WTC11 (cell line): ENCODE results near the gene CCBE1. TPM values are rescaled to one million over a fixed set of nuclear protein-coding genes. Genes with fewer than 3 reads are reported as not detected.

ENCODE experiments used
- ATAC-seq: fragments of 200-7000 bp; cut with Tn5 transposase; 2 replicates; pipeline ENCODE4 v1.10.0; 2021; ENCODE audit warnings: mild to moderate bottlenecking, moderate library complexity
- CTCF ChIA-PET: fragments of 300-600 bp; sonication (Branson Sonifier 250); formaldehyde crosslinking; loops from one replicate; lab custom pipeline; 2021; ENCODE audit warnings: antibody characterized with exemption; lab: Charles Lee
- POLR2A ChIA-PET: fragments of 350-600 bp; sonication (Branson Sonifier 250); formaldehyde crosslinking; loops from one replicate; lab custom pipeline; 2021; ENCODE audit warnings: antibody characterized with exemption; lab: Charles Lee
- DNase-seq: peaks from one replicate; pipeline ENCODE4 v3.0.0; 2021; ENCODE audit warnings: low spot score
- H3K27ac Mint-ChIP-seq: 2 replicates; pipeline ENCODE4 v1.8.0; 2021; ENCODE audit warnings: mixed read lengths
- H3K27me3 Mint-ChIP-seq: 2 replicates; pipeline ENCODE4 v1.8.0; 2021; ENCODE audit warnings: low read depth, mild to moderate bottlenecking, moderate library complexity, mixed read lengths
- H3K36me3 Mint-ChIP-seq: 2 replicates; pipeline ENCODE4 v1.8.0; 2021; ENCODE audit warnings: mixed read lengths
- H3K4me1 Mint-ChIP-seq: 2 replicates; pipeline ENCODE4 v1.8.0; 2022; ENCODE audit warnings: mixed read lengths
- H3K4me3 Mint-ChIP-seq: 2 replicates; pipeline ENCODE4 v1.8.0; 2021; ENCODE audit warnings: mild to moderate bottlenecking, moderate library complexity, mixed read lengths
- H3K9me3 Mint-ChIP-seq: 2 replicates; pipeline ENCODE4 v1.8.0; 2021; ENCODE audit warnings: mixed read lengths
- ATF2 ChIP-seq: sonication (generic); formaldehyde crosslinking; IDR thresholded peaks from 2 replicates; pipeline ENCODE4 v1.8.1; 2022; ENCODE audit warnings: low read depth, missing genetic modification reagents, borderline replicate concordance
- FOXK1 ChIP-seq: sonication (generic); formaldehyde crosslinking; IDR thresholded peaks from 2 replicates; pipeline ENCODE4 v1.8.0; 2022; ENCODE audit warnings: mild to moderate bottlenecking, moderate library complexity, missing genetic modification reagents
- GTF2I ChIP-seq: fragments of 250-450 bp; sonication (Bioruptor Pico); conservative IDR thresholded peaks from 2 replicates; pipeline ENCODE4 v1.4.0; 2021; ENCODE audit warnings: mild to moderate bottlenecking
- HMGA2 ChIP-seq: fragments of 250-450 bp; sonication (Bioruptor Pico); IDR thresholded peaks from 2 replicates; pipeline ENCODE4 v1.4.0; 2021; ENCODE audit warnings: mild to moderate bottlenecking, moderate library complexity
- IRF1 ChIP-seq: sonication (generic); formaldehyde crosslinking; IDR thresholded peaks from 2 replicates; pipeline ENCODE4 v1.8.0; 2023; ENCODE audit warnings: missing genetic modification reagents
- JAZF1 ChIP-seq: fragments of 250-450 bp; sonication (Bioruptor Pico); IDR thresholded peaks from 2 replicates; pipeline ENCODE4 v1.9.0; 2021; ENCODE audit warnings: moderate library complexity, mild to moderate bottlenecking, inconsistent platforms
- JUN ChIP-seq: sonication (generic); formaldehyde crosslinking; IDR thresholded peaks from 2 replicates; pipeline ENCODE4 v1.8.0; 2023; ENCODE audit warnings: mild to moderate bottlenecking, missing genetic modification reagents
- KAT7 ChIP-seq: sonication (generic); formaldehyde crosslinking; IDR thresholded peaks from 2 replicates; pipeline ENCODE4 v1.8.1; 2023; ENCODE audit warnings: missing genetic modification reagents, mild to moderate bottlenecking, borderline replicate concordance
- MLX ChIP-seq: sonication (generic); formaldehyde crosslinking; IDR thresholded peaks from 2 replicates; pipeline ENCODE4 v1.8.1; 2023; ENCODE audit warnings: mild to moderate bottlenecking, missing genetic modification reagents, moderate library complexity
- NFYB ChIP-seq: sonication (generic); formaldehyde crosslinking; conservative IDR thresholded peaks from 2 replicates; pipeline ENCODE4 v1.8.0; 2022; ENCODE audit warnings: low read depth, missing genetic modification reagents
- NR2C2 ChIP-seq: sonication (generic); formaldehyde crosslinking; IDR thresholded peaks from 2 replicates; pipeline ENCODE4 v1.8.0; 2022; ENCODE audit warnings: mild to moderate bottlenecking, missing genetic modification reagents
- OVOL2 ChIP-seq: fragments of 250-450 bp; sonication (Bioruptor Pico); IDR thresholded peaks from 2 replicates; pipeline ENCODE4 v1.9.0; 2021; ENCODE audit warnings: mild to moderate bottlenecking, borderline replicate concordance
- RELA ChIP-seq: sonication (generic); formaldehyde crosslinking; IDR thresholded peaks from 2 replicates; pipeline ENCODE4 v1.8.1; 2022; ENCODE audit warnings: missing genetic modification reagents, mild to moderate bottlenecking, borderline replicate concordance
- SOX15 ChIP-seq: fragments of 250-450 bp; sonication (Bioruptor Pico); IDR thresholded peaks from 2 replicates; pipeline ENCODE4 v1.9.0; 2021; ENCODE audit warnings: mild to moderate bottlenecking
- SP1 ChIP-seq: sonication (generic); formaldehyde crosslinking; conservative IDR thresholded peaks from 2 replicates; pipeline ENCODE4 v1.8.1; 2022; ENCODE audit warnings: missing genetic modification reagents
- TCF7 ChIP-seq: sonication (generic); formaldehyde crosslinking; IDR thresholded peaks from 2 replicates; pipeline ENCODE4 v1.8.0; 2022; ENCODE audit warnings: mild to moderate bottlenecking, low read depth, missing genetic modification reagents, moderate library complexity
- TEAD4 ChIP-seq: sonication (generic); formaldehyde crosslinking; IDR thresholded peaks from 2 replicates; pipeline ENCODE4 v1.8.0; 2022; ENCODE audit warnings: mild to moderate bottlenecking, missing genetic modification reagents
- USF2 ChIP-seq: sonication (generic); formaldehyde crosslinking; IDR thresholded peaks from 2 replicates; pipeline ENCODE4 v1.8.1; 2023; ENCODE audit warnings: mild to moderate bottlenecking, missing genetic modification reagents, moderate library complexity
- ZBTB21 ChIP-seq: sonication (generic); formaldehyde crosslinking; IDR thresholded peaks from 2 replicates; pipeline ENCODE4 v1.8.1; 2023; ENCODE audit warnings: mild to moderate bottlenecking, missing genetic modification reagents, borderline replicate concordance
- ZMAT4 ChIP-seq: fragments of 250-450 bp; sonication (Bioruptor Pico); IDR thresholded peaks from 2 replicates; pipeline ENCODE4 v1.9.0; 2021; ENCODE audit warnings: mild to moderate bottlenecking
- ZNF121 ChIP-seq: sonication (generic); formaldehyde crosslinking; IDR thresholded peaks from 2 replicates; pipeline ENCODE4 v1.8.0; 2023; ENCODE audit warnings: missing genetic modification reagents
- ZNF138 ChIP-seq: sonication (generic); formaldehyde crosslinking; conservative IDR thresholded peaks from 2 replicates; pipeline ENCODE4 v1.8.1; 2022; ENCODE audit warnings: mild to moderate bottlenecking, moderate library complexity, missing genetic modification reagents
- ZNF317 ChIP-seq: sonication (generic); formaldehyde crosslinking; IDR thresholded peaks from 2 replicates; pipeline ENCODE4 v1.8.1; 2023; ENCODE audit warnings: low read depth, mild to moderate bottlenecking, moderate library complexity, missing genetic modification reagents, borderline replicate concordance
- ZNF512 ChIP-seq: sonication (generic); formaldehyde crosslinking; IDR thresholded peaks from 2 replicates; pipeline ENCODE4 v1.8.1; 2022; ENCODE audit warnings: missing genetic modification reagents, borderline replicate concordance
- ZSCAN18 ChIP-seq: fragments of 250-450 bp; sonication (Bioruptor Pico); IDR thresholded peaks from 2 replicates; pipeline ENCODE4 v2.1.2; 2022; ENCODE audit warnings: mild to moderate bottlenecking, moderate library complexity
- total RNA-seq: library from RNA; stranded (reverse); gene quantifications from 3 replicates; pipeline ENCODE4 v1.2.3, GENCODE V29; 2021

Gene CCBE1
- total RNA-seq, 1 experiment from 2014 or later, result 9.7 TPM

- Mint-ChIP-seq H3K27me3 (no peaks in the 10 kb centered on the region; the same call in 1 of the 2 replicates), H3K27ac (no peak overlapping the region), H3K4me1 (no peaks in the 10 kb centered on the region), H3K36me3 (no peaks in the 10 kb centered on the region), H3K4me3 (no peak overlapping the region), H3K9me3 (no peaks in the 10 kb centered on the region)
- ChIA-PET CTCF (interaction anchor here (0.6 to 1.6 kb wide), 3 partner anchors 90 to 212 kb away, joined by 3 read pairs; partner anchors contain the start of gene CCBE1), POLR2A (no interaction called here)
- TF ChIP-seq JUN (CRISPR knock-in tag), result no peak
- TF ChIP-seq NFYB (CRISPR knock-in tag), result no peak
- TF ChIP-seq ZNF138 (CRISPR knock-in tag), result no peak
- no peak for TF ChIP-seq HMGA2
- TF ChIP-seq ZMAT4 (CRISPR knock-in tag), result no peak
- no peak for DNase-seq
- ATAC-seq, result no peak
Measured at GRCh38 chr18:59484561-59485328, 212.5 kb downstream of the CCBE1 start.

- no peaks in the 10 kb centered on the region for H3K36me3 Mint-ChIP-seq
- H3K4me1 Mint-ChIP-seq, result no peaks in the 10 kb centered on the region
- DNase-seq, result no peak
- TF ChIP-seq OVOL2 (CRISPR knock-in tag), result no peak
- TF ChIP-seq IRF1 (CRISPR knock-in tag), result no peak
- no peak for TF ChIP-seq USF2 (CRISPR knock-in tag)
- TF ChIP-seq TCF7 (CRISPR knock-in tag), result no peak
- no peak for TF ChIP-seq GTF2I (CRISPR knock-in tag)
- no peaks in the 10 kb centered on the region for H3K9me3 Mint-ChIP-seq
- H3K4me3 Mint-ChIP-seq, result no peak overlapping the region
- no peak overlapping the region for H3K27ac Mint-ChIP-seq
- POLR2A ChIA-PET, result no interaction called here
- ATAC-seq, result no peak
- CTCF ChIA-PET, result interaction anchor here (1.0 kb wide), 1 partner anchor 213 kb away, joined by 3 read pairs; the partner anchor contains the start of gene CCBE1
- no peaks in the 10 kb centered on the region; the same call in 1 of the 2 replicates for H3K27me3 Mint-ChIP-seq
Measured at GRCh38 chr18:59484131-59484530, 213.1 kb downstream of the CCBE1 start.

GRCh38 chr18:59481436-59481835 is 215.8 kb downstream of the CCBE1 start:
- DNase-seq, result no peak
- Mint-ChIP-seq H3K4me1 (no peaks in the 10 kb centered on the region), H3K9me3 (no peaks in the 10 kb centered on the region), H3K27ac (no peak overlapping the region), H3K36me3 (no peaks in the 10 kb centered on the region), H3K27me3 (no peaks in the 10 kb centered on the region; the same call in 1 of the 2 replicates), H3K4me3 (no peak overlapping the region)
- no peak for ATAC-seq
- ChIA-PET POLR2A (no interaction called here), CTCF (no interaction called here)
- TF ChIP-seq ZBTB21 (CRISPR knock-in tag) (no peak), ZNF512 (CRISPR knock-in tag) (no peak), SOX15 (no peak), ATF2 (no peak), ZSCAN18 (CRISPR knock-in tag) (no peak), TEAD4 (CRISPR knock-in tag) (no peak), FOXK1 (CRISPR knock-in tag) (no peak), KAT7 (no peak), TCF7 (CRISPR knock-in tag) (no peak), ZNF317 (CRISPR knock-in tag) (no peak), MLX (CRISPR knock-in tag) (no peak), JAZF1 (CRISPR knock-in tag) (no peak), RELA (no peak), ZNF121 (CRISPR knock-in tag) (no peak), SP1 (no peak), NR2C2 (no peak), NFYB (CRISPR knock-in tag) (no peak)
